G401 (cell line): ENCODE data around the gene UTP18. TPM values are rescaled to one million over a fixed set of nuclear protein-coding genes. Genes with fewer than 3 reads are reported as not detected.
A peak's percentile ranks its signal among the peaks of the same experiment; 100 is the strongest.
"Not testable (repeated sequence)": the region's sequence is repeated elsewhere in the genome, so short reads cannot be mapped to it uniquely, and the experiment has no call there.

Source experiments
- DNase-seq: peaks from one replicate; pipeline ENCODE4 v3.0.0-alpha.2; 2015; ENCODE audit warnings: low spot score
- in situ Hi-C: cut with HindIII; loops from 2 replicates; pipeline ENCODE4 v1.10.0; 2016; ENCODE audit warnings: low sequenced_read_pairs, mixed read lengths
- total RNA-seq: library from RNA; depleted of rRNA; stranded (reverse); fragments of >200 nt; shearing (Covaris generic); gene quantifications from 2 replicates; pipeline ENCODE4 v1.2.3, GENCODE V29; 2014

Gene UTP18
- total RNA-seq, 1 experiment from 2014 or later: 133 TPM

- in situ Hi-C loops: no loop called here
- DNase-seq: no peak
Observed at GRCh38 chr17:51257150-51258081, 2.9 kb upstream of the UTP18 start.

GRCh38 chr17:51258756-51259563 lies 1.4 kb upstream of the UTP18 start:
- in situ Hi-C loops: no loop called here
- DNase-seq: peak; percentile 43

- DNase-seq: peak; percentile 95
- in situ Hi-C loops: no loop called here
Observed at GRCh38 chr17:51259564-51260236, 646 bp upstream of the UTP18 start, which contains the start of gene MBTD1. MBTD1 (minus strand) TSS chr17:51260049; CDS start chr17:51225161, 34,888 bp downstream.

- peak; percentile 52 for DNase-seq
- in situ Hi-C loops: no loop called here
Observed at GRCh38 chr17:51261024-51261963, 948 bp downstream of the UTP18 start.

- no peak for DNase-seq
- in situ Hi-C loops: no loop called here
Observed at GRCh38 chr17:51263006-51263405, 2.7 kb downstream of the UTP18 start.

- in situ Hi-C loops, DNase-seq: not testable (repeated sequence)
Observed at GRCh38 chr17:51264466-51264865, 4.1 kb downstream of the UTP18 start.

GRCh38 chr17:51269991-51270390 lies 9.6 kb downstream of the UTP18 start:
- DNase-seq: no peak
- in situ Hi-C loops: no loop called here

GRCh38 chr17:51270636-51271035 lies 10.3 kb downstream of the UTP18 start:
- in situ Hi-C loops: no loop called here
- no peak for DNase-seq

- DNase-seq: no peak
- in situ Hi-C loops: no loop called here
Observed at GRCh38 chr17:51272812-51273211, 12.5 kb downstream of the UTP18 start.

- in situ Hi-C loops: no loop called here
- DNase-seq: no peak
Observed at GRCh38 chr17:51275381-51275780, 15.0 kb downstream of the UTP18 start.

- DNase-seq: no peak
- in situ Hi-C loops: no loop called here
Observed at GRCh38 chr17:51279183-51279582, 18.8 kb downstream of the UTP18 start.

GRCh38 chr17:51287412-51287811 lies 27.1 kb downstream of the UTP18 start:
- in situ Hi-C loops: no loop called here
- no peak for DNase-seq

- in situ Hi-C loops: no loop called here
- no peak for DNase-seq
Observed at GRCh38 chr17:51289696-51290111, 29.4 kb downstream of the UTP18 start.

- DNase-seq, in situ Hi-C loops: not testable (repeated sequence)
Observed at GRCh38 chr17:51294338-51294737, 34.0 kb downstream of the UTP18 start.

GRCh38 chr17:51298508-51299371 lies 38.4 kb downstream of the UTP18 start:
- in situ Hi-C loops: no loop called here
- peak; percentile 79 for DNase-seq

- in situ Hi-C loops: no loop called here
- DNase-seq: no peak
Observed at GRCh38 chr17:51299859-51300258, 39.5 kb downstream of the UTP18 start.

- in situ Hi-C loops: no loop called here
- no peak for DNase-seq
Observed at GRCh38 chr17:51305182-51305581, 44.8 kb downstream of the UTP18 start.
